ENCODE measurements around the gene SLC34A1.

DNA sequence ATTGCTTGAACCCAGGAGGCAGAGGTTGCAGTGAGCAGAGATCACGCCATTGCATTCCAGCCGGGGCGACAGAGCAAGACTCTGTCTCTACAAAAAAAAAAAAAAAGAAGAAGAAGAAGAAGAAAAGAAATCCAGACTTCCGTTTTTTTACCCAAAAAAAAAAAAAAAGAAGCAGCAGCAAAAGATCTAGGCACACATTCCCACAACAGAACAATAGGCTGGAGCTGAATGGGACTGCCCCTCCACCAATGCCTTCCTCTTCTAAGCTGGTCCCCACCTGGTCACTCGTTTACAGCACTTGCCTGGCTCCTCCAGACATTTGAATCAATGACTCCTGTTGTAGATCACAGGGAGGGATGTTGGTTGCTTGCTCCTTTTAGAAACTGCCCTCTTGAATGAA, 31.1 kb upstream of the SLC34A1 start:
- TF ChIP-seq, protein P1, sequence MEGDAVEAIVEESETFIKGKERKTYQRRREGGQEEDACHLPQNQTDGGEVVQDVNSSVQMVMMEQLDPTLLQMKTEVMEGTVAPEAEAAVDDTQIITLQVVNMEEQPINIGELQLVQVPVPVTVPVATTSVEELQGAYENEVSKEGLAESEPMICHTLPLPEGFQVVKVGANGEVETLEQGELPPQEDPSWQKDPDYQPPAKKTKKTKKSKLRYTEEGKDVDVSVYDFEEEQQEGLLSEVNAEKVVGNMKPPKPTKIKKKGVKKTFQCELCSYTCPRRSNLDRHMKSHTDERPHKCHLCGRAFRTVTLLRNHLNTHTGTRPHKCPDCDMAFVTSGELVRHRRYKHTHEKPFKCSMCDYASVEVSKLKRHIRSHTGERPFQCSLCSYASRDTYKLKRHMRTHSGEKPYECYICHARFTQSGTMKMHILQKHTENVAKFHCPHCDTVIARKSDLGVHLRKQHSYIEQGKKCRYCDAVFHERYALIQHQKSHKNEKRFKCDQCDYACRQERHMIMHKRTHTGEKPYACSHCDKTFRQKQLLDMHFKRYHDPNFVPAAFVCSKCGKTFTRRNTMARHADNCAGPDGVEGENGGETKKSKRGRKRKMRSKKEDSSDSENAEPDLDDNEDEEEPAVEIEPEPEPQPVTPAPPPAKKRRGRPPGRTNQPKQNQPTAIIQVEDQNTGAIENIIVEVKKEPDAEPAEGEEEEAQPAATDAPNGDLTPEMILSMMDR (IDR thresholded peaks at IDR 0.05; ENCODE audit: borderline replicate concordance, extremely low read depth, low read length, poor library complexity, severe bottlenecking) = no peak
- no peak for TF ChIP-seq EZH2 (IDR thresholded peaks at IDR 0.05; ENCODE audit: borderline replicate concordance, low read depth, low read length, severe bottlenecking)

Data from DND-41 (cell line).